ENCODE results near the gene FEZF1. TPM values are rescaled to one million over a fixed set of nuclear protein-coding genes. Genes with fewer than 3 reads are reported as not detected.

Gene FEZF1
- total and polyA plus RNA-seq, 2 of the 4 experiments (the other 2 are of a cell fraction) = not detected

GRCh38 chr7:122269241-122269640 is 35.3 kb downstream of the FEZF1 start:
- Histone ChIP-seq H4K91ac (ENCODE audit: insufficient read depth, low read depth, low read length) (no peak overlapping the region), H2BK20ac (ENCODE audit: low read depth, low read length) (no peak overlapping the region), H2BK5ac (ENCODE audit: low read depth, low read length, poor library complexity, severe bottlenecking) (no peak overlapping the region), H4K20me1 (ENCODE audit: insufficient read depth, low read length) (no peaks in the 10 kb centered on the region), H3K9ac (ENCODE audit: low read depth, low read length) (no peak overlapping the region), H3K18ac (ENCODE audit: low read depth, low read length) (no peak overlapping the region), H3K9me3 (ENCODE audit: control insufficient read depth, insufficient read depth, low read length) (no peaks in the 10 kb centered on the region), H4K5ac (ENCODE audit: low read depth, low read length) (no peak overlapping the region), H2AFZ (replicated peaks; ENCODE audit: low read length, poor library complexity) (no peak overlapping the region), H2AK5ac (ENCODE audit: low read depth, low read length) (no peak overlapping the region), H3K4me1 (ENCODE audit: control insufficient read depth, insufficient read depth, low read length) (no peaks in the 10 kb centered on the region), H3K79me1 (ENCODE audit: low read depth in 1 of 2, low read length in 2 of 2) (no peaks in the 10 kb centered on the region), H3K14ac (replicated peaks; ENCODE audit: low read depth, low read length) (no peak overlapping the region), H4K8ac (ENCODE audit: low read depth in 2 of 2, low read length in 2 of 2) (no peak overlapping the region), H3K4ac (ENCODE audit: low read depth, low read length) (no peak overlapping the region), H3K4me2 (ENCODE audit: low read depth, low read length) (no peak overlapping the region), H2AK9ac (replicated peaks; ENCODE audit: low read depth, low read length, poor library complexity) (no peak overlapping the region), H3K56ac (ENCODE audit: extremely low read depth, insufficient read depth, low read length) (no peak overlapping the region), H3K27ac (ENCODE audit: insufficient read depth, low read length) (no peak overlapping the region), H3K36me3 (ENCODE audit: control insufficient read depth, insufficient read depth, low read length) (no peaks in the 10 kb centered on the region), H3K9me1 (ENCODE audit: insufficient read depth, low read length) (no peaks in the 10 kb centered on the region), H3K23ac (ENCODE audit: low read depth, low read length) (no peak overlapping the region), H3K27me3 (ENCODE audit: control insufficient read depth, insufficient read depth, low read length) (no peaks in the 10 kb centered on the region), H3K4me3 (ENCODE audit: insufficient read depth, low read depth, low read length) (no peak overlapping the region), H2BK120ac (ENCODE audit: low read depth, low read length) (no peak overlapping the region), H2BK15ac (ENCODE audit: low read depth, low read length) (no peak overlapping the region)
- ChIA-PET CTCF (no interaction called here), POLR2A (ENCODE audit: unreplicated experiment) (no interaction called here)
- no peak for ATAC-seq (ENCODE audit: low read depth)
- BruUV-seq (replicated peaks) = no TSS peak
- in situ Hi-C loops (cut with MboI; ENCODE audit: low sequenced_read_pairs) = no loop called here
- intact Hi-C loops (cut with micrococcal nuclease) = no loop called here
- dilution Hi-C loops (cut with HindIII; ENCODE audit: low sequenced_read_pairs, unreplicated experiment) = no loop called here
- no CpG with 5 or more reads among the region's 1 CpG for WGBS, 2 experiments (ENCODE audit: extremely low coverage in 2 of 2, insufficient read length in 1 of 2)
- no peak for DNase-seq
- TF ChIP-seq SMC3 (IDR thresholded peaks at IDR 0.05; ENCODE audit: low read depth, low read length) (no peak), CEBPB (IDR thresholded peaks at IDR 0.05; ENCODE audit: low read depth, low read length) (no peak), RFX5 (IDR thresholded peaks at IDR 0.05; ENCODE audit: low read depth, low read length) (no peak), MAFK (IDR thresholded peaks at IDR 0.05; ENCODE audit: low read depth, low read length) (no peak), RCOR1 (IDR thresholded peaks at IDR 0.05; ENCODE audit: insufficient replicate concordance, low read length) (no peak), MXI1 (IDR thresholded peaks at IDR 0.05; ENCODE audit: borderline replicate concordance, low read depth, low read length) (no peak), CTCF (conservative IDR thresholded peaks at IDR 0.05; ENCODE audit: low read depth, low read length) (no peak), BHLHE40 (IDR thresholded peaks at IDR 0.05; ENCODE audit: low read depth, low read length) (no peak), ELK1 (IDR thresholded peaks at IDR 0.05; ENCODE audit: borderline replicate concordance, low read depth, low read length) (no peak), RAD21 (IDR thresholded peaks at IDR 0.05; ENCODE audit: low read length) (no peak), FOS (IDR thresholded peaks at IDR 0.05; ENCODE audit: low read depth, low read length) (no peak), NFE2L2 (IDR thresholded peaks at IDR 0.05; ENCODE audit: low read depth, low read length) (no peak), USF2 (IDR thresholded peaks at IDR 0.05; ENCODE audit: low read depth, low read length) (no peak), POLR2A (IDR thresholded peaks at IDR 0.05; ENCODE audit: low read depth, low read length) (no peak), MAZ (IDR thresholded peaks at IDR 0.05; ENCODE audit: borderline replicate concordance, low read depth, low read length) (no peak), CHD1 (IDR thresholded peaks at IDR 0.05; ENCODE audit: low read depth, low read length) (no peak)

Measured in IMR-90 (cell line).